T-cell (primary cell): ENCODE results near the gene HOXA10. TPM values are rescaled to one million over a fixed set of nuclear protein-coding genes. Genes with fewer than 3 reads are reported as not detected.

Source experiments
- ATAC-seq, 4 experiments: fragments of 200-7000 bp in 3 of 4; fragments of 150-1000 bp in 1 of 4; cut with Tn5 transposase; replicated peaks in 1 of 4; 1 replicate in 3 of 4; 2 replicates in 1 of 4; pipeline ENCODE4 v1.10.0; 2021; ENCODE audit warnings: moderate library complexity in 3 of 4, mild to moderate bottlenecking in 2 of 4, moderate number of reproducible peaks in 1 of 4
- CTCF ChIA-PET, 2 donors: fragments of 300-600 bp; sonication (Branson Sonifier 250); formaldehyde crosslinking; loops; one replicate each; lab custom pipeline; 2022; ENCODE audit warnings: antibody characterized with exemption in 2 of 2; lab: Charles Lee
- POLR2A ChIA-PET, 2 donors: fragments of 300-600 bp; sonication (Branson Sonifier 250); formaldehyde crosslinking; loops; one replicate each; lab custom pipeline; 2022; ENCODE audit warnings: antibody characterized with exemption in 2 of 2; lab: Charles Lee
- DNase-seq, 35 experiments: peaks; one replicate each; pipeline versions ENCODE4 v3.0.0 to v3.0.0-alpha.2; 2013 to 2023
- H3K27ac ChIP-seq: one replicate; pipeline ENCODE4 v1.5.1; 2013; ENCODE audit warnings: low read length
- H3K27me3 ChIP-seq, 2 experiments: replicated peaks in 1 of 2; 1 replicate in 1 of 2; 2 replicates in 1 of 2; pipeline versions ENCODE4 v1.6.1 to v1.7.0; 2013; ENCODE audit warnings: low read length in 1 of 2, mixed read lengths in 1 of 2; ENCODE audit not compliant: control insufficient read depth in 2 of 2, insufficient read depth in 2 of 2; ENCODE audit errors: extremely low read depth in 1 of 2
- H3K36me3 ChIP-seq, 2 donors: 1 replicate in 1 of 2; 2 replicates in 1 of 2; pipeline versions ENCODE4 v1.6.1 to v1.7.0; 2013; ENCODE audit warnings: low read length in 1 of 2; ENCODE audit not compliant: control insufficient read depth in 2 of 2, insufficient read depth in 1 of 2; ENCODE audit errors: extremely low read depth in 1 of 2
- H3K4me1 ChIP-seq, 2 experiments: 1 replicate in 1 of 2; 2 replicates in 1 of 2; pipeline versions ENCODE4 v1.6.1 to v1.7.0; 2013; ENCODE audit warnings: low read length in 2 of 2, mixed read lengths in 1 of 2; ENCODE audit not compliant: insufficient read depth in 2 of 2, control insufficient read depth in 1 of 2; ENCODE audit errors: extremely low read depth in 1 of 2
- H3K4me3 ChIP-seq, 2 donors: 1 replicate in 1 of 2; 2 replicates in 1 of 2; pipeline versions ENCODE4 v1.5.1 to v1.7.0; 2013; ENCODE audit warnings: mild to moderate bottlenecking in 2 of 2, low read length in 1 of 2, moderate library complexity in 1 of 2; ENCODE audit not compliant: control insufficient read depth in 1 of 2; ENCODE audit errors: extremely low read depth in 1 of 2
- H3K9me3 ChIP-seq: 2 replicates; pipeline ENCODE4 v1.7.0; 2013
- H3K27ac Mint-ChIP-seq, 2 donors: one replicate each; pipeline ENCODE4 v1.8.0; 2020 to 2021; ENCODE audit warnings: mild to moderate bottlenecking in 2 of 2, mixed read lengths in 2 of 2
- H3K27me3 Mint-ChIP-seq, 2 donors: one replicate each; pipeline ENCODE4 v1.8.0; 2021 to 2022; ENCODE audit warnings: mixed read lengths in 2 of 2
- H3K36me3 Mint-ChIP-seq: one replicate; pipeline ENCODE4 v1.8.0; 2021; ENCODE audit warnings: mixed read lengths
- H3K4me1 Mint-ChIP-seq, 3 donors: one replicate each; pipeline ENCODE4 v1.8.0; 2020 to 2022; ENCODE audit warnings: mixed read lengths in 3 of 3, mild to moderate bottlenecking in 1 of 3
- H3K4me3 Mint-ChIP-seq, 3 donors: one replicate each; pipeline ENCODE4 v1.8.0; 2020 to 2022; ENCODE audit warnings: mild to moderate bottlenecking in 3 of 3, mixed read lengths in 3 of 3, moderate library complexity in 3 of 3
- H3K9me3 Mint-ChIP-seq, 3 donors: one replicate each; pipeline ENCODE4 v1.8.0; 2020 to 2022; ENCODE audit warnings: mixed read lengths in 3 of 3
- WGBS: methylation state at CpG from one replicate; pipeline ENCODE4 v1.1.5; 2013; ENCODE audit warnings: missing lambda C conversion rate; ENCODE audit not compliant: insufficient coverage; 5-methylcytosine and 5-hydroxymethylcytosine counted together
- total RNA-seq, 35 experiments: library from RNA in 6 of 35; stranded (reverse) in 6 of 35; fragments of 120-200 nt in 1 of 35; gene quantifications; one replicate each; pipeline versions ENCODE4 v1.2.1 to v1.2.4 and lab custom pipeline; 2013 to 2026

The HOXA10 gene
- total RNA-seq, 5 donors from 2014 or later (not counting 1 experiment from before 2014, with no cell fraction given) = 0.36 to 0.75 (median 0.51) TPM; not detected in 2

- Mint-ChIP-seq H3K4me3 (peak overlapping the region in 1 of 3 donors; percentile 58), H3K27ac (peak overlapping the region in 1 of 2 donors; percentile 74), H3K4me1 (peaks cover 25 to 33% (median 28%) of the 10 kb centered on the region in 3 donors), H3K27me3 (peaks cover 60 to 82% of the 10 kb centered on the region in 2 donors), H3K9me3 (no peaks in the 10 kb centered on the region), H3K36me3 (no peaks in the 10 kb centered on the region)
- ATAC-seq (no peak), DNase-seq (no peak)
- H3K27me3 ChIP-seq = peaks cover 13 to 85% of the 10 kb centered on the region in 2 experiments
- no peak overlapping the region for H3K27ac ChIP-seq
- ChIA-PET CTCF (interaction anchor here in 1 of 2 donors (1.1 kb wide), 1 partner anchor 16 kb away, joined by 3 read pairs; no protein-coding TSS in a partner anchor), POLR2A (interaction anchor here in 1 of 2 donors (0.6 kb wide), 1 partner anchor 894 kb away, joined by 4 read pairs; no protein-coding TSS in a partner anchor)
- H3K4me1 ChIP-seq = peaks cover 4 to 62% of the 10 kb centered on the region in 2 experiments
- no peaks in the 10 kb centered on the region for H3K9me3 ChIP-seq
- WGBS = 5% methylated on average over 46 of the region's 46 CpGs
- peak overlapping the region in 1 of 2 donors; percentile 65 for H3K4me3 ChIP-seq
- no peaks in the 10 kb centered on the region for H3K36me3 ChIP-seq
These were observed 8.1 kb downstream of the HOXA10 start for GRCh38 chr7:27165996-27166530.

GRCh38 chr7:27165089-27165995 is 8.8 kb downstream of the HOXA10 start, which contains the start of gene HOXA9:
Gene HOXA9 (minus strand): TSS chr7:27165537. CDS start chr7:27165457, 80 bp downstream.
- peak within 1 kb of the TSS; percentile 48 to 78 for H3K27ac Mint-ChIP-seq
- ChIA-PET CTCF (interaction anchor here in 1 of 2 donors (0.6 to 1.1 kb wide), 2 partner anchors 15 to 926 kb away, joined by 3 to 5 read pairs; no protein-coding TSS in a partner anchor), POLR2A (interaction anchor here in 1 of 2 donors (0.6 kb wide), 1 partner anchor 895 kb away, joined by 4 read pairs; no protein-coding TSS in a partner anchor)
- H3K27me3 Mint-ChIP-seq = peaks cover 57 to 78% of the 10 kb centered on the region in 2 donors
- WGBS = 3% methylated on average over 51 of the region's 82 CpGs
- no peaks in the 10 kb centered on the region for H3K9me3 Mint-ChIP-seq
- DNase-seq = peak in 5 of 35 experiments; percentile 30 to 54 (median 33)
- H3K4me1 ChIP-seq = peaks cover 4 to 69% of the 10 kb centered on the region in 2 experiments
- H3K4me1 Mint-ChIP-seq = peaks cover 26 to 32% (median 27%) of the 10 kb centered on the region in 3 donors
- no peaks in the 10 kb centered on the region for H3K36me3 ChIP-seq
- H3K4me3 Mint-ChIP-seq = peak within 1 kb of the TSS; percentile 28 to 58 (median 28)
- no peaks in the 10 kb centered on the region for H3K36me3 Mint-ChIP-seq
- ATAC-seq = no peak
- H3K27me3 ChIP-seq = peaks cover 11 to 90% of the 10 kb centered on the region in 2 experiments
- H3K27ac ChIP-seq = no peak within 1 kb of the TSS
- H3K9me3 ChIP-seq = no peaks in the 10 kb centered on the region
- peak within 1 kb of the TSS; percentile 5 to 65 for H3K4me3 ChIP-seq

DNA sequence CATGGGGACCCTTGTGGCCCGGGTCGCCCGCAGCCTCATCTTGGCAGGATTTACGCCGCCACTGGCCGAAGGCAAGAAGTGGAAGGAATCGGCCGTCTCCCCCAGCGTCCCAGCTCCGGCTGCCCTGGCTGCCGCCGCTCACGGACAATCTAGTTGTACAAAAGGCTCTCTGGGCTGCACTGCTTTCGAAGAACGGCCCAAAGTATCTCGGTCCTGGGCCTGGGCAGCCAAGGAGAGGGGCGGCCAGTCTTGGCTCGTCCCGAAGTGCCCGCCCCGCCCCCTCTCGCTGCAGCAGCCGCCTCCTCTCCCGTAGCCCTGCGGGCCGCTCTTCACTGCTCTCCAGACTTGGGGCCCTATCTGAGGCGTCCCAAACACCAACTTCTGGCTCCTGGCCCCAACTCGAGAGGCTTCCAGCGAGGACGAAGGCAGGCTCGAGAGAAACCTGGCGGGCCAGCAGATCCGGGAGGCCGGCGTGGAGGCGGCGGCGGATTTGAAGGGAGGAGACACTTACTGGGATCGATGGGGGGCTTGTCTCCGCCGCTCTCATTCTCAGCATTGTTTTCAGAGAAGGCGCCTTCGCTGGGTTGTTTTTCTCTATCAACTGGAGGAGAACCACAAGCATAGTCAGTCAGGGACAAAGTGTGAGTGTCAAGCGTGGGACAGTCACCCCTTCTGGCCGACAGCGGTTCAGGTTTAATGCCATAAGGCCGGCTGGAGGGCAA is 9.6 kb downstream of the HOXA10 start:
- Mint-ChIP-seq H3K27me3 (peaks cover 54 to 82% of the 10 kb centered on the region in 2 donors), H3K4me3 (peak overlapping the region in 2 of 3 donors; percentile 28 to 31), H3K9me3 (no peaks in the 10 kb centered on the region), H3K4me1 (peaks cover 29 to 34% (median 34%) of the 10 kb centered on the region in 3 donors), H3K36me3 (no peaks in the 10 kb centered on the region), H3K27ac (peak overlapping the region in 1 of 2 donors; percentile 78)
- Histone ChIP-seq H3K9me3 (no peaks in the 10 kb centered on the region), H3K4me3 (peak overlapping the region in 1 of 2 donors; percentile 65), H3K27ac (no peak overlapping the region), H3K36me3 (no peaks in the 10 kb centered on the region), H3K27me3 (peaks cover 11 to 90% of the 10 kb centered on the region in 2 experiments), H3K4me1 (peaks cover 4 to 68% of the 10 kb centered on the region in 2 experiments)
- ChIA-PET CTCF (no interaction called here), POLR2A (no interaction called here)
- DNase-seq (no peak), ATAC-seq (no peak)
- 14% methylated on average over 46 of the region's 47 CpGs for WGBS

- Mint-ChIP-seq H3K27me3 (peaks cover 56 to 85% of the 10 kb centered on the region in 2 donors), H3K9me3 (no peaks in the 10 kb centered on the region), H3K4me3 (no peak overlapping the region), H3K27ac (peak overlapping the region in 1 of 2 donors; percentile 54), H3K4me1 (peaks cover 30 to 34% (median 34%) of the 10 kb centered on the region in 3 donors), H3K36me3 (no peaks in the 10 kb centered on the region)
- ChIA-PET POLR2A (no interaction called here), CTCF (interaction anchor here in 1 of 2 donors (0.9 kb wide), 1 partner anchor 309 kb away, joined by 4 read pairs; no protein-coding TSS in a partner anchor)
- ATAC-seq = no peak
- no peak for DNase-seq
- Histone ChIP-seq H3K27ac (no peak overlapping the region), H3K4me3 (no peak overlapping the region), H3K36me3 (no peaks in the 10 kb centered on the region), H3K4me1 (peaks cover 4 to 63% of the 10 kb centered on the region in 2 experiments), H3K9me3 (no peaks in the 10 kb centered on the region), H3K27me3 (peaks cover 11 to 90% of the 10 kb centered on the region in 2 experiments)
- 31% methylated on average over 8 of the region's 12 CpGs for WGBS
These were observed 10.1 kb downstream of the HOXA10 start for GRCh38 chr7:27164045-27164366.

GRCh38 chr7:27163288-27164044 is 10.7 kb downstream of the HOXA10 start:
- ChIA-PET POLR2A (interaction anchor here in 1 of 2 donors (0.6 to 0.7 kb wide), 2 partner anchors 10 to 718 kb away, joined by 3 to 4 read pairs; no protein-coding TSS in a partner anchor), CTCF (interaction anchor here (0.6 to 3.6 kb wide), 17 partner anchors 8 to 1306 kb away, joined by 3 to 59 read pairs (median 4); partner anchors contain the start of gene HOXA3 (in 1 of the 2))
- Mint-ChIP-seq H3K27me3 (peaks cover 56 to 83% of the 10 kb centered on the region in 2 donors), H3K36me3 (no peaks in the 10 kb centered on the region), H3K4me3 (no peak overlapping the region), H3K4me1 (peaks cover 30 to 33% (median 32%) of the 10 kb centered on the region in 3 donors), H3K27ac (no peak overlapping the region), H3K9me3 (no peaks in the 10 kb centered on the region)
- ATAC-seq (no peak), DNase-seq (no peak)
- Histone ChIP-seq H3K4me3 (no peak overlapping the region), H3K27me3 (peaks cover 13 to 90% of the 10 kb centered on the region in 2 experiments), H3K4me1 (peaks cover 2 to 61% of the 10 kb centered on the region in 2 experiments), H3K36me3 (no peaks in the 10 kb centered on the region), H3K9me3 (no peaks in the 10 kb centered on the region), H3K27ac (no peak overlapping the region)
- WGBS = 46% methylated on average over 18 of the region's 24 CpGs
